ENCODE measurements around the gene VENTX.

Gene VENTX

DNA sequence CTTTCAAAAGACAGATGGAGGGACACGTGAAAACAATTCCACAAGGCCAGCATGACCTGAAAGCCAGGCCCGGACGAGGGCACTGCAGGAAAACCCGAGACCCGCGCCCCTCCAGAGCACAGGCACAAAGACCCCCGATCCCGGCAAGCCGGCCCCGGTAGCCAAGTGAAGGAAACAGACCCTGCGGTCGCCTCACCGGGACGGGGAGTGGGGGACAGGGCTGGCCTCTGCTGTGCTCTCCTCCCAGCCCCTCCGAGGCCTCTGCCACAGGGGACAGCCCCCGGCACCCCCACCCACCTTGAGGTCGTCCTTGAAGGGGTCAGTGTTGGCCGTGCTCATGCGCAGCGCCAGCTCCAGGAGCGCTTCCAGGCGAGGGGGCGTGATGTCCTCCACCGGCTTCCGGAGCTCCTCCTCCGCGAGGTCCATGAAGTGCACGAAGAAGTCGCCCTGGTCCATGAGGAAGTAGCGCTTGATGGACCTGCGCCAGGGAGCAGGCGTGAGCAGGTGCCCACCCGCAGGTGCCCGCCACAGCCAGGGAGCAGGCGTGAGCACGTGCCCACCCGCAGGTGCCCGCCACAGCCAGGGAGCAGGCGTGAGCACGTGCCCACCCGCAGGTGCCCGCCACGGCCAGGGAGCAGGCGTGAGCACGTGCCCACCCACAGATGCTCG, 50.3 kb downstream of the VENTX start:
- no peak for DNase-seq (ENCODE audit: low read depth)

- no peak for DNase-seq (ENCODE audit: low read depth)
Measured at GRCh38 chr10:133289761-133290160, 52.1 kb downstream of the VENTX start.

All from EH (cell line).